Left ventricle myocardium inferior (tissue), 1 donor: Measurements from ENCODE around the gene NELFB. TPM values are rescaled to one million over a fixed set of nuclear protein-coding genes. Genes with fewer than 3 reads are reported as not detected.

Experiments used
- DNase-seq: peaks from one replicate; pipeline ENCODE4 v3.0.0-alpha.2; 2020
- H3K27ac ChIP-seq: fragments of 200-600 bp; replicated peaks from 2 replicates; pipeline ENCODE4 v1.8.0; 2021
- H3K27me3 ChIP-seq: fragments of 200-600 bp; 2 replicates; pipeline ENCODE4 v1.8.0; 2021; ENCODE audit warnings: low read depth
- H3K36me3 ChIP-seq: fragments of 200-600 bp; 2 replicates; pipeline ENCODE4 v1.8.0; 2021
- H3K4me1 ChIP-seq: fragments of 200-600 bp; 2 replicates; pipeline ENCODE4 v1.8.0; 2021
- H3K4me3 ChIP-seq: fragments of 200-600 bp; 2 replicates; pipeline ENCODE4 v1.8.0; 2021; ENCODE audit warnings: mild to moderate bottlenecking, moderate library complexity
- H3K9me3 ChIP-seq: fragments of 200-600 bp; replicated peaks from 2 replicates; pipeline ENCODE4 v1.8.0; 2021
- CTCF ChIP-seq: fragments of 200-600 bp; IDR thresholded peaks from 2 replicates; pipeline ENCODE4 v1.8.0; 2021; ENCODE audit warnings: antibody characterized with exemption, mild to moderate bottlenecking, borderline replicate concordance
- intact Hi-C: fragments of 100-400 bp; cut with micrococcal nuclease; formaldehyde crosslinking; loops from one replicate; pipeline ENCODE4 v1.11.0; 2022
- total RNA-seq: library from RNA; stranded (reverse); fragmentation: NEBNext Ultra II Directional; extraction: Animal tissue kit (Norgen Biotek cat#: 25700); gene quantifications from one replicate; pipeline ENCODE4 v1.2.1, GENCODE V29; 2021
- donor health status: DM: no; HTN: yes; CAD: no; lungs with severe emphysema.

NELFB gene
- total RNA-seq, 1 donor from 2014 or later: 35.2 TPM

- H3K27me3 ChIP-seq: peaks cover 64% of the 10 kb centered on the region
- H3K27ac ChIP-seq: no peak overlapping the region
- H3K4me3 ChIP-seq: no peak overlapping the region
- peaks cover 6% of the 10 kb centered on the region for H3K4me1 ChIP-seq
- H3K36me3 ChIP-seq: no peaks in the 10 kb centered on the region
- no peaks in the 10 kb centered on the region for H3K9me3 ChIP-seq
- TF ChIP-seq CTCF: no peak
- intact Hi-C loops: loop anchor here (5.0 kb wide), 1 partner anchor 107 kb away; no protein-coding TSS in a partner anchor
- DNase-seq: no peak
Observed at GRCh38 chr9:137228968-137229896, 25.9 kb upstream of the NELFB start.

- DNase-seq: no peak
- Histone ChIP-seq H3K27me3 (peaks cover 72% of the 10 kb centered on the region), H3K4me3 (no peak overlapping the region), H3K27ac (no peak overlapping the region), H3K4me1 (peaks cover 5% of the 10 kb centered on the region), H3K9me3 (no peaks in the 10 kb centered on the region), H3K36me3 (no peaks in the 10 kb centered on the region)
- no peak for TF ChIP-seq CTCF
- intact Hi-C loops: loop anchor here (5.0 kb wide), 1 partner anchor 108 kb away; no protein-coding TSS in a partner anchor
Observed at GRCh38 chr9:137229903-137230704, 25.0 kb upstream of the NELFB start.

- DNase-seq: no peak
- H3K27me3 ChIP-seq: peaks cover 79% of the 10 kb centered on the region
- no peaks in the 10 kb centered on the region for H3K36me3 ChIP-seq
- no peak within 1 kb of the TSS for H3K4me3 ChIP-seq
- no peaks in the 10 kb centered on the region for H3K9me3 ChIP-seq
- intact Hi-C loops: no loop called here
- peaks cover 11% of the 10 kb centered on the region for H3K4me1 ChIP-seq
- TF ChIP-seq CTCF: no peak
- no peak within 1 kb of the TSS for H3K27ac ChIP-seq
Observed at GRCh38 chr9:137230705-137231371, 24.3 kb upstream of the NELFB start, which contains the start of gene SLC34A3. Gene SLC34A3 (plus strand): TSS chr9:137230901. CDS start chr9:137231703, 802 bp downstream.

- H3K4me3 ChIP-seq: no peak overlapping the region
- intact Hi-C loops: no loop called here
Observed at GRCh38 chr9:137231372-137232039, 23.6 kb upstream of the NELFB start.

More at GRCh38 chr9:137231372-137232039, 23.6 kb upstream of the NELFB start:
- H3K27ac ChIP-seq: no peak overlapping the region
- TF ChIP-seq CTCF: no peak
- H3K36me3 ChIP-seq: no peaks in the 10 kb centered on the region
- DNase-seq: no peak
- H3K4me1 ChIP-seq: peaks cover 18% of the 10 kb centered on the region
- no peaks in the 10 kb centered on the region for H3K9me3 ChIP-seq
- H3K27me3 ChIP-seq: peaks cover 79% of the 10 kb centered on the region
